HG03432 (cell line): ENCODE results near the gene FAM131A.

Experiments
- ATAC-seq: cut with Tn5 transposase; IDR thresholded peaks from one replicate; pipeline ENCODE4 v1.9.1; 2021; ENCODE audit warnings: mild to moderate bottlenecking, moderate library complexity; ENCODE audit not compliant: unreplicated experiment

The FAM131A gene

GRCh38 chr3:184316792-184317191 is 20.6 kb upstream of the FAM131A start:
- no peak for ATAC-seq

GRCh38 chr3:184317201-184317600 is 20.2 kb upstream of the FAM131A start:
- ATAC-seq = no peak

GRCh38 chr3:184320104-184320445 is 17.3 kb upstream of the FAM131A start:
- ATAC-seq = no peak

GRCh38 chr3:184321666-184322065 is 15.7 kb upstream of the FAM131A start:
- no peak for ATAC-seq

- ATAC-seq = no peak
Observed at GRCh38 chr3:184322731-184323487, 14.5 kb upstream of the FAM131A start.

GRCh38 chr3:184323696-184324095 is 13.7 kb upstream of the FAM131A start:
- ATAC-seq = no peak

- ATAC-seq = no peak
Observed at GRCh38 chr3:184325269-184325668, 12.1 kb upstream of the FAM131A start.

GRCh38 chr3:184325715-184326369 is 11.6 kb upstream of the FAM131A start:
- ATAC-seq = no peak

- ATAC-seq = no peak
Observed at GRCh38 chr3:184327171-184327570, 10.2 kb upstream of the FAM131A start.

- no peak for ATAC-seq
Observed at GRCh38 chr3:184328516-184328915, 8.9 kb upstream of the FAM131A start.

GRCh38 chr3:184332370-184333090 is 4.9 kb upstream of the FAM131A start:
- no peak for ATAC-seq

GRCh38 chr3:184333190-184333589 is 4.2 kb upstream of the FAM131A start:
- no peak for ATAC-seq

GRCh38 chr3:184333700-184334099 is 3.7 kb upstream of the FAM131A start:
- ATAC-seq = no peak

GRCh38 chr3:184334470-184335158 is 2.8 kb upstream of the FAM131A start:
- no peak for ATAC-seq

- ATAC-seq = peak; percentile 4
Observed at GRCh38 chr3:184335291-184335660, 2.1 kb upstream of the FAM131A start.

- ATAC-seq = peak; percentile 84
Observed at GRCh38 chr3:184335661-184336546, 1.5 kb upstream of the FAM131A start.

GRCh38 chr3:184336547-184337398 is 627 bp upstream of the FAM131A start:
- no peak for ATAC-seq

GRCh38 chr3:184337981-184338380 is 581 bp downstream of the FAM131A start:
- ATAC-seq = no peak

GRCh38 chr3:184338511-184338945 is 1.1 kb downstream of the FAM131A start:
- no peak for ATAC-seq
